Natural killer cell (primary cell): ENCODE measurements around the gene PLSCR3. TPM values are rescaled to one million over a fixed set of nuclear protein-coding genes. Genes with fewer than 3 reads are reported as not detected.

ENCODE experiments used
- ATAC-seq, 3 donors: fragments of 150-1000 bp in 2 of 3; fragments of 200-7000 bp in 1 of 3; cut with Tn5 transposase; 1 replicate in 1 of 3; 2 replicates in 2 of 3; pipeline ENCODE4 v1.10.0; 2021; ENCODE audit warnings: mild to moderate bottlenecking in 2 of 3, moderate library complexity in 2 of 3
- DNase-seq, 2 donors: peaks; one replicate each; pipeline versions ENCODE4 v3.0.0 to v3.0.0-alpha.2; 2013 to 2021; ENCODE audit warnings: mixed read lengths in 1 of 2
- H3K27ac ChIP-seq: one replicate; pipeline ENCODE4 v1.5.1; 2013; ENCODE audit warnings: mild to moderate bottlenecking, low read length
- H3K27me3 ChIP-seq: one replicate; pipeline ENCODE4 v1.6.1; 2013; ENCODE audit warnings: low read length; ENCODE audit not compliant: control insufficient read depth, insufficient read depth
- H3K36me3 ChIP-seq: one replicate; pipeline ENCODE4 v1.6.1; 2013; ENCODE audit warnings: low read length; ENCODE audit not compliant: control insufficient read depth, insufficient read depth
- H3K4me1 ChIP-seq: one replicate; pipeline ENCODE4 v1.6.1; 2013; ENCODE audit warnings: low read length; ENCODE audit not compliant: control insufficient read depth, insufficient read depth
- H3K4me3 ChIP-seq: one replicate; pipeline ENCODE4 v1.5.1; 2013; ENCODE audit warnings: low read length
- H3K9me3 ChIP-seq: one replicate; pipeline ENCODE4 v1.6.1; 2013; ENCODE audit warnings: low read length; ENCODE audit not compliant: control insufficient read depth, insufficient read depth
- H3K27ac Mint-ChIP-seq, 2 donors: one replicate each; pipeline ENCODE4 v1.8.0; 2022; ENCODE audit warnings: mild to moderate bottlenecking in 2 of 2, mixed read lengths in 2 of 2, moderate library complexity in 1 of 2
- H3K27me3 Mint-ChIP-seq, 2 donors: one replicate each; pipeline ENCODE4 v1.8.0; 2022; ENCODE audit warnings: low read depth in 2 of 2, mixed read lengths in 2 of 2
- H3K36me3 Mint-ChIP-seq: one replicate; pipeline ENCODE4 v1.8.0; 2022; ENCODE audit warnings: mixed read lengths
- H3K4me1 Mint-ChIP-seq, 2 donors: one replicate each; pipeline ENCODE4 v1.8.0; 2022; ENCODE audit warnings: mixed read lengths in 2 of 2
- H3K4me3 Mint-ChIP-seq: one replicate; pipeline ENCODE4 v1.8.0; 2022; ENCODE audit warnings: mild to moderate bottlenecking, moderate library complexity, mixed read lengths
- H3K9me3 Mint-ChIP-seq, 2 donors: one replicate each; pipeline ENCODE4 v1.8.0; 2022; ENCODE audit warnings: mixed read lengths in 2 of 2
- WGBS: methylation state at CpG from one replicate; pipeline ENCODE4 v1.1.7; 2013; ENCODE audit warnings: missing lambda C conversion rate; ENCODE audit not compliant: insufficient coverage; 5-methylcytosine and 5-hydroxymethylcytosine counted together
- intact Hi-C: fragments of 100-400 bp; cut with micrococcal nuclease; formaldehyde crosslinking; loops from one replicate; pipeline ENCODE4 v1.14.2; 2022
- total RNA-seq, 4 donors: library from RNA; stranded (reverse); fragments of 120-200 nt in 1 of 4; gene quantifications; one replicate each; pipeline versions ENCODE4 v1.2.3 to v1.2.4, GENCODE V29; 2013 to 2022
- TF ChIP-seq, protein P1 (sequence below): fragments of 200-600 bp; IDR thresholded peaks from one replicate; pipeline ENCODE4 v1.8.0; 2022; ENCODE audit warnings: antibody characterized with exemption

PLSCR3 gene
- total RNA-seq, 3 donors from 2014 or later (not counting 1 experiment from before 2014, with no cell fraction given): 38.2 to 57.8 (median 47.0) TPM

DNA sequence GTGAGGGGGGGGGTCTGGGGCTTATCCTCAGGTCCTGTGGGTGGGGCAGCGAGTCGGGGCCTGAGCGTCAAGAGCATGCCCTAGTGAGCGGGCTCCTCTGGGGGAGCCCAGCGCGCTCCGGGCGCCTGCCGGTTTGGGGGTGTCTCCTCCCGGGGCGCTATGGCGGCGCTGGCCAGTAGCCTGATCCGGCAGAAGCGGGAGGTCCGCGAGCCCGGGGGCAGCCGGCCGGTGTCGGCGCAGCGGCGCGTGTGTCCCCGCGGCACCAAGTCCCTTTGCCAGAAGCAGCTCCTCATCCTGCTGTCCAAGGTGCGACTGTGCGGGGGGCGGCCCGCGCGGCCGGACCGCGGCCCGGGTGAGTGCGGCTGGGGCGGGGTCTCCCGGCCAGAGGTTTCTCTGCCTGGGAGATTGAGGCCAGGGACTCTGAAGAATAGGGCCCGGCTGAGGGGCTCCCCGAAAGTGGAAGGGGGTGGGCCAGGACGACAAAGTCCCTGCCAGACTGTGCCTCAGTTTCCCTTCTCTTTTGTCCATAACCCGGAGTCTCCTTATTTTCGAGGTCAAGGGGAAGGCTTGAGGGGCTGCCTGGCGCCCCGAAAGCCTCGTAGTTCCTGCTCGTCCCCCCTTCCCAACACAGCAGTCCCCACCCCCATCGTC, 45.3 kb upstream of the PLSCR3 start, which contains the start of gene FGF11:
Gene FGF11, plus strand, starts transcription at position 51 of the 651 bp plus-strand sequence. Its CDS starts 109 bp downstream, at position 160.
- H3K36me3 ChIP-seq: no peaks in the 10 kb centered on the region
- H3K9me3 ChIP-seq: no peaks in the 10 kb centered on the region
- DNase-seq: peak in 1 of 2 donors; percentile 22
- no peak within 1 kb of the TSS for H3K4me3 ChIP-seq
- peaks cover 39% of the 10 kb centered on the region for H3K27me3 ChIP-seq
- TF ChIP-seq, protein P1, sequence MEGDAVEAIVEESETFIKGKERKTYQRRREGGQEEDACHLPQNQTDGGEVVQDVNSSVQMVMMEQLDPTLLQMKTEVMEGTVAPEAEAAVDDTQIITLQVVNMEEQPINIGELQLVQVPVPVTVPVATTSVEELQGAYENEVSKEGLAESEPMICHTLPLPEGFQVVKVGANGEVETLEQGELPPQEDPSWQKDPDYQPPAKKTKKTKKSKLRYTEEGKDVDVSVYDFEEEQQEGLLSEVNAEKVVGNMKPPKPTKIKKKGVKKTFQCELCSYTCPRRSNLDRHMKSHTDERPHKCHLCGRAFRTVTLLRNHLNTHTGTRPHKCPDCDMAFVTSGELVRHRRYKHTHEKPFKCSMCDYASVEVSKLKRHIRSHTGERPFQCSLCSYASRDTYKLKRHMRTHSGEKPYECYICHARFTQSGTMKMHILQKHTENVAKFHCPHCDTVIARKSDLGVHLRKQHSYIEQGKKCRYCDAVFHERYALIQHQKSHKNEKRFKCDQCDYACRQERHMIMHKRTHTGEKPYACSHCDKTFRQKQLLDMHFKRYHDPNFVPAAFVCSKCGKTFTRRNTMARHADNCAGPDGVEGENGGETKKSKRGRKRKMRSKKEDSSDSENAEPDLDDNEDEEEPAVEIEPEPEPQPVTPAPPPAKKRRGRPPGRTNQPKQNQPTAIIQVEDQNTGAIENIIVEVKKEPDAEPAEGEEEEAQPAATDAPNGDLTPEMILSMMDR: no peak
- ATAC-seq: no peak
- peaks cover 57% of the 10 kb centered on the region for H3K4me1 ChIP-seq
- 4% methylated on average over 50 of the region's 50 CpGs for WGBS
- H3K9me3 Mint-ChIP-seq: no peaks in the 10 kb centered on the region
- peak within 1 kb of the TSS; percentile 31 to 48 for H3K27ac Mint-ChIP-seq
- intact Hi-C loops: loop anchor here (5.0 kb wide), 2 partner anchors 63 to 87 kb away; partner anchors contain the start of gene KCTD11
- no peaks in the 10 kb centered on the region for H3K36me3 Mint-ChIP-seq
- H3K27me3 Mint-ChIP-seq: peaks cover 37 to 45% of the 10 kb centered on the region in 2 donors
- peak within 1 kb of the TSS; percentile 69 for H3K4me3 Mint-ChIP-seq
- H3K4me1 Mint-ChIP-seq: peaks cover 29 to 49% of the 10 kb centered on the region in 2 donors
- H3K27ac ChIP-seq: no peak within 1 kb of the TSS

DNA sequence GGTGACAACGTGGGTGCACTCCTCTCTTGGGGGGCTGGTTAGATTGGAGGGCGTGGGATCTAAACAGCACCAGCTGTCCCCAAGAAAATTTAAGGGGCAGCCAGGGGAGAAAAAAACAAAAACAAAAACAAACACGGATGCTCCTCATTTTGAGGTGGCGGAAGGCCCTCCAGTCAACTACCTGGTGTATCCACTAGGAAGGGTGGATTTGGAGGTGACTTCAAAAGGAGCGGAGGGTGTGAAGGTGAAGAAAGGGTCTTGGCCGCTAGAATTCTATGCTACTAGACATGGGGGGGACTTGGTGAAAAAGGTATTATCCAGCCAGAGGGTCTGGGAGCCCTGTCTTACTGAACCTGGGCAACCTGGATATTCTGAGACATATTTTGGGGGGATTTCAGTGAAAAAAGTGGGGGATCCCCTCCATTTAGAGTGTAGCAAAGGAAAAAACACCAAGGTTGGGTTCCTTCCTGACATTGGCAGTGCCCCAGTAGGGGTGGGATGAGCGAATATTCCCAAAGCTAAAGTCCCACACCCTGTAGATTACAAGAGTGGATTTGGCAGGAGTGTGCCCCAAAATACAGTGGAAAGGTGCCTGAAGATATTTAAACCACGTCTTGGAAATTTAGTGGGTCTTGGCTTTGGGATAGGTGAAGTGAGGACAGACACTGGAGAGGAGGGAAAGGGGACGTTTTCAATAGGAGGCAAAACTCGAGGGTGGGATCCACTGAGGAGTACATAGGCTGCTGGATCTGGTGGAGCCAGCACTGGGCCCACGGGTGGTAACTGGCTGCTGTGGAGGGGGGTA, 44.5 kb upstream of the PLSCR3 start:
- H3K36me3 Mint-ChIP-seq: no peaks in the 10 kb centered on the region
- 55% methylated on average over 11 of the region's 11 CpGs for WGBS
- peaks cover 29 to 49% of the 10 kb centered on the region in 2 donors for H3K4me1 Mint-ChIP-seq

DNA sequence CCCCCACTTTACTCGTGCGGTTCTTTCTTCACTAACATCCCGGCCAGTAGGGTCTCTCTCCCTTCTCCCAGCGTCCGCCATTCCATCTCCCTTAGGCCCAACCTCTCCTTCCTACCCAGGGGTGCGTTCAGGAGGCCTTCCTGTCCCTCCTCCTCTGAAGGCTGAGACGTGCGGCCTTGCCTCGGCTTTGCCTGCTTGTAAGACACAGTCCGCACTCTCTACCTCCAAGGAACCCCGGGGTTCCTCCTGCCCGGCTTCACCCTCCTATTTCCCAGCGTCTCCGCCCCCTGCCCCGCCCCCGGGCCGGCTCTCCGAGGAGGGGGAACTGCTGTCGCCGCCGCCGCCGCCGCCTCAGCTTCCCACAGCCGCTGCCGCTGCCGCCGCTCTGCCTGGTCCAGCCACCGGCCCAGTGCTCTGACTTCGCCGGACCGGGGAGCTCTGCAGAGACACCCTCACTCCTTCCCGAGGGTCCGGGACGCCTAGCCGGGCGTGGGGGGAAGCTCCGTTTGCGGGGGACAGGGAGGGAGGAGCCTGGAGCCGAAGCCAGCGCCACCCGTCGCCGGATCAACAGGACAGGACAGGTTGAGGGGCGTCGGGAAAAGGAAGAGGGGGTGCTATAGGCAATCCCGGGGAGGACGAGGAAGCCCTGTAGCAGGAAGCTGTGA, 43.8 kb upstream of the PLSCR3 start:
- ATAC-seq (no peak), DNase-seq (peak; percentile 38 to 63)
- TF ChIP-seq, protein P1: no peak
- H3K9me3 Mint-ChIP-seq: no peaks in the 10 kb centered on the region
- H3K4me1 Mint-ChIP-seq: peaks cover 29 to 49% of the 10 kb centered on the region in 2 donors
- Histone ChIP-seq H3K9me3 (no peaks in the 10 kb centered on the region), H3K27me3 (peaks cover 35% of the 10 kb centered on the region), H3K4me3 (no peak overlapping the region), H3K4me1 (peaks cover 57% of the 10 kb centered on the region), H3K36me3 (no peaks in the 10 kb centered on the region), H3K27ac (no peak overlapping the region)
- peak overlapping the region; percentile 69 for H3K4me3 Mint-ChIP-seq
- intact Hi-C loops: loop anchor here (2.0 to 5.0 kb wide), 3 partner anchors 47 to 86 kb away; partner anchors contain the start of genes KCTD11 and POLR2A
- peaks cover 28 to 37% of the 10 kb centered on the region in 2 donors for H3K27me3 Mint-ChIP-seq
- H3K36me3 Mint-ChIP-seq: no peaks in the 10 kb centered on the region
- H3K27ac Mint-ChIP-seq: peak overlapping the region in 1 of 2 donors; percentile 46
- whole genome bisulfite sequencing: 20% methylated on average over 48 of the region's 48 CpGs

More for the DNA sequence above, 44.5 kb upstream of the PLSCR3 start:
- Mint-ChIP-seq H3K27me3 (peaks cover 35 to 42% of the 10 kb centered on the region in 2 donors), H3K4me3 (peak overlapping the region; percentile 47), H3K27ac (peak overlapping the region in 1 of 2 donors; percentile 31), H3K9me3 (no peaks in the 10 kb centered on the region)
- TF ChIP-seq, protein P1: no peak
- Histone ChIP-seq H3K27me3 (peaks cover 35% of the 10 kb centered on the region), H3K27ac (no peak overlapping the region), H3K9me3 (no peaks in the 10 kb centered on the region), H3K4me3 (no peak overlapping the region), H3K36me3 (no peaks in the 10 kb centered on the region), H3K4me1 (peaks cover 57% of the 10 kb centered on the region)
- intact Hi-C loops: loop anchor here (5.0 kb wide), 2 partner anchors 63 to 87 kb away; partner anchors contain the start of gene KCTD11
- DNase-seq (no peak), ATAC-seq (no peak)
